GM12873 (cell line): ENCODE results near the gene FBXL20.

ENCODE experiments used
- TF ChIP-seq, protein P1 (sequence below): IDR thresholded peaks from 2 replicates; pipeline ENCODE4 v1.5.1; 2012; ENCODE audit warnings: low read depth, mild to moderate bottlenecking, moderate library complexity, low read length, control low read depth; ENCODE audit not compliant: insufficient read depth; ENCODE audit errors: missing control alignments

Gene FBXL20

DNA sequence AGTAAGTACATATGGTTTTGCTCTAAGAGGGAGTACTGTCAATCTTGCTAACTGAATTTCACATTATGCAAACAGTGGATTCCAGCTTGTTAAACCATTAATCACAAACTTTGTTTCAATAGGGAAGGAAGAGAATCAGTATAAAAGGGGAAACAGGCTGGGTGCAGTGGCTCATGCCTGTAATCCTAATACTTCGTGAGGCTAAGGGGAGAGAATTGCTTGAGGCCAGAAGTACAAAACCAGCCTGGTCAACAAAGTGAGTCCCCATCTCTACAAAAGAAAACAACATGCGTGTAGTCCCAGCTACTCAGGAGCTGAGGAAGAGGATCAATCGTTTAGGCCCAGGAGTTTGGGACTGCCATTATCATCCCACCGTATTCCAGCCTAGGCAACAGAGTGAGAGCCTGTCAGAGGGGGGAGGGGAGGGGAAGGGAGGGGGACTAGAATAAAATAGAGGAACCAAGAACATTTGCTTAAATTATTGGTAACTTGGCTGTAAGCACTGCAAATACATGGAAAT lies 65.7 kb downstream of the FBXL20 start:
- TF ChIP-seq, protein P1, sequence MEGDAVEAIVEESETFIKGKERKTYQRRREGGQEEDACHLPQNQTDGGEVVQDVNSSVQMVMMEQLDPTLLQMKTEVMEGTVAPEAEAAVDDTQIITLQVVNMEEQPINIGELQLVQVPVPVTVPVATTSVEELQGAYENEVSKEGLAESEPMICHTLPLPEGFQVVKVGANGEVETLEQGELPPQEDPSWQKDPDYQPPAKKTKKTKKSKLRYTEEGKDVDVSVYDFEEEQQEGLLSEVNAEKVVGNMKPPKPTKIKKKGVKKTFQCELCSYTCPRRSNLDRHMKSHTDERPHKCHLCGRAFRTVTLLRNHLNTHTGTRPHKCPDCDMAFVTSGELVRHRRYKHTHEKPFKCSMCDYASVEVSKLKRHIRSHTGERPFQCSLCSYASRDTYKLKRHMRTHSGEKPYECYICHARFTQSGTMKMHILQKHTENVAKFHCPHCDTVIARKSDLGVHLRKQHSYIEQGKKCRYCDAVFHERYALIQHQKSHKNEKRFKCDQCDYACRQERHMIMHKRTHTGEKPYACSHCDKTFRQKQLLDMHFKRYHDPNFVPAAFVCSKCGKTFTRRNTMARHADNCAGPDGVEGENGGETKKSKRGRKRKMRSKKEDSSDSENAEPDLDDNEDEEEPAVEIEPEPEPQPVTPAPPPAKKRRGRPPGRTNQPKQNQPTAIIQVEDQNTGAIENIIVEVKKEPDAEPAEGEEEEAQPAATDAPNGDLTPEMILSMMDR = no peak

DNA sequence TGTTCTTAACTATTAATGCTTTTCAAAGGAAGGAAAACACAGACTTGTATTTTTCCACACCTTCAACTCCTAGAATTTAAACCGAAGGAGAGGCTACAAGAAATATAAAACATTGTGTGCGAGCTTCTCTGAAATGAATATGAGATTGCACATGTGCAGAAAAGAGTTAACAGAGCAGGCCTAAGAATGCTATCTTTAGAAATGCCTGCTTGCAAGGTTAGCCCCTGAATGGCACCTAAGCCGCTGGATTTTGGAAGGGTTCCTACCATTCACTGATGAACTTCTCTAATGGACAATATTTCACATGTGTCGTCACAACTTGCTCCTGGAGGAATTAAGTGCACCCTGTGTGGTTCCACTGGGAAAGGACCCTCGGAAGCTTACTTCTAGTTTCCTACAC lies 69.3 kb downstream of the FBXL20 start:
- TF ChIP-seq, protein P1 = no peak

DNA sequence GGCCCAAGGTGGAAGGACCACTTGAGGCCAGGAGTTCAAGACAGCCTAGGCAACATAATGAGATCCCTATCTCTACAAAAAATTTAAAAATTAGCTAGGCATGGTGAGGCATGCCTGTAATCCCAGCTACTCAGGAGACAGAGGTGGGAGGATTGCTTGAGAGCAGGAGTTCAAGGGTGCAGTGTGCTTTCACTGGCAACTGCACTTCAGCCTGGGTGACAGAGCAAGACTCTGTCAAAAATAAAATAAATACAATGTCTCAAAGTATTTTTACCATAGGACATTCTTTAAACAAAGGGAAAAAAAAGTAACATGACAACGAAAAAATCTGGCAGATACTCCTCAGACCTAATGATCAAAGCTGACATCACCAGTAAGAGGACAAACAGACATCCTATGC lies 72.6 kb downstream of the FBXL20 start:
- TF ChIP-seq, protein P1 = no peak

GRCh38 chr17:39327109-39327508 lies 74.3 kb downstream of the FBXL20 start:
- TF ChIP-seq, protein P1 = no peak

- TF ChIP-seq, protein P1 = no peak
These were observed 75.7 kb downstream of the FBXL20 start for GRCh38 chr17:39325528-39326240.

GRCh38 chr17:39318636-39319035 lies 82.8 kb downstream of the FBXL20 start:
- TF ChIP-seq, protein P1 = no peak

DNA sequence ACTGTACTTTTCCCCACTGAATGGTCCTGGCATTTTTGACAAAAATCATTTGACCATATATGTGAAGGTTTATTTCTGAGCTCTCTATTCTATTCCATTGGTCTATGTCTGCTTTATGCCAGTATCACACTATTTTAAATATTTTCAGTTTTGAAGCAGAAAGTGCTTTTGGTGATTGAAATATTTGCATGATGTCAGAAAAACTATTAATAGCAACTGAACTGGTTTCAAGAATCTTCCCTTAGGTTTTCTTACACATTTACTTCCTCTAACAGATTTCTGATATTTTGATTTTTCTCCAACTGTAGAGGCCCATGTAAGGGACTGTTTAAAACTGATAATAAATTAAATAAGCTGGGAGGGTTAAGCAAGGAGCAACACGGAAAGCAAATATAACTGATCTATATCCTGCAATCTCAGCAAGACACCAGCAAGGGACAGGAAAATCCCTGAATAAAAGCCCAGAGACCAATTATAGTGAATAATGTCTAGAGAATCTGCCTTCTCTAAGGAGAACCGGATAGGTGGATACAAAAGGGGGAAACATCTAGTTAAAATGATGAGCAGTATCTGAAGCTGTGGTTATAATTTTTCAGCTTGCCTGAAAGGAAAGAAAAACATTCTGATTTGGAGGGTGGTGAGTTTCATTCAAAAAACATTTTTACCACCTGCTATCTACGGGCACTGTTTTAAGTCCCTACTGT lies 94.8 kb downstream of the FBXL20 start:
- TF ChIP-seq, protein P1 = no peak
